Melanocyte of skin (primary cell): ENCODE measurements around the gene DNA2. TPM values are rescaled to one million over a fixed set of nuclear protein-coding genes. Genes with fewer than 3 reads are reported as not detected.

ENCODE experiments used
- small RNA-seq, 2 donors: library from RNA; depleted of rRNA; stranded (forward); fragments of <200 nt; gene quantifications; one replicate each; pipeline ENCODE3, GENCODE V24; 2012
- total RNA-seq, 2 donors: library from RNA; depleted of rRNA; stranded (reverse); fragments of >200 nt; gene quantifications; 2 replicates each; pipeline ENCODE4 v1.2.3, GENCODE V29; 2012

Gene DNA2, protein sequence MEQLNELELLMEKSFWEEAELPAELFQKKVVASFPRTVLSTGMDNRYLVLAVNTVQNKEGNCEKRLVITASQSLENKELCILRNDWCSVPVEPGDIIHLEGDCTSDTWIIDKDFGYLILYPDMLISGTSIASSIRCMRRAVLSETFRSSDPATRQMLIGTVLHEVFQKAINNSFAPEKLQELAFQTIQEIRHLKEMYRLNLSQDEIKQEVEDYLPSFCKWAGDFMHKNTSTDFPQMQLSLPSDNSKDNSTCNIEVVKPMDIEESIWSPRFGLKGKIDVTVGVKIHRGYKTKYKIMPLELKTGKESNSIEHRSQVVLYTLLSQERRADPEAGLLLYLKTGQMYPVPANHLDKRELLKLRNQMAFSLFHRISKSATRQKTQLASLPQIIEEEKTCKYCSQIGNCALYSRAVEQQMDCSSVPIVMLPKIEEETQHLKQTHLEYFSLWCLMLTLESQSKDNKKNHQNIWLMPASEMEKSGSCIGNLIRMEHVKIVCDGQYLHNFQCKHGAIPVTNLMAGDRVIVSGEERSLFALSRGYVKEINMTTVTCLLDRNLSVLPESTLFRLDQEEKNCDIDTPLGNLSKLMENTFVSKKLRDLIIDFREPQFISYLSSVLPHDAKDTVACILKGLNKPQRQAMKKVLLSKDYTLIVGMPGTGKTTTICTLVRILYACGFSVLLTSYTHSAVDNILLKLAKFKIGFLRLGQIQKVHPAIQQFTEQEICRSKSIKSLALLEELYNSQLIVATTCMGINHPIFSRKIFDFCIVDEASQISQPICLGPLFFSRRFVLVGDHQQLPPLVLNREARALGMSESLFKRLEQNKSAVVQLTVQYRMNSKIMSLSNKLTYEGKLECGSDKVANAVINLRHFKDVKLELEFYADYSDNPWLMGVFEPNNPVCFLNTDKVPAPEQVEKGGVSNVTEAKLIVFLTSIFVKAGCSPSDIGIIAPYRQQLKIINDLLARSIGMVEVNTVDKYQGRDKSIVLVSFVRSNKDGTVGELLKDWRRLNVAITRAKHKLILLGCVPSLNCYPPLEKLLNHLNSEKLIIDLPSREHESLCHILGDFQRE
- 10 to 100 TPM in 1 of 2 donors, 1 to 10 TPM in 1; 5.2 to 13.7 TPM for total RNA-seq

DNA sequence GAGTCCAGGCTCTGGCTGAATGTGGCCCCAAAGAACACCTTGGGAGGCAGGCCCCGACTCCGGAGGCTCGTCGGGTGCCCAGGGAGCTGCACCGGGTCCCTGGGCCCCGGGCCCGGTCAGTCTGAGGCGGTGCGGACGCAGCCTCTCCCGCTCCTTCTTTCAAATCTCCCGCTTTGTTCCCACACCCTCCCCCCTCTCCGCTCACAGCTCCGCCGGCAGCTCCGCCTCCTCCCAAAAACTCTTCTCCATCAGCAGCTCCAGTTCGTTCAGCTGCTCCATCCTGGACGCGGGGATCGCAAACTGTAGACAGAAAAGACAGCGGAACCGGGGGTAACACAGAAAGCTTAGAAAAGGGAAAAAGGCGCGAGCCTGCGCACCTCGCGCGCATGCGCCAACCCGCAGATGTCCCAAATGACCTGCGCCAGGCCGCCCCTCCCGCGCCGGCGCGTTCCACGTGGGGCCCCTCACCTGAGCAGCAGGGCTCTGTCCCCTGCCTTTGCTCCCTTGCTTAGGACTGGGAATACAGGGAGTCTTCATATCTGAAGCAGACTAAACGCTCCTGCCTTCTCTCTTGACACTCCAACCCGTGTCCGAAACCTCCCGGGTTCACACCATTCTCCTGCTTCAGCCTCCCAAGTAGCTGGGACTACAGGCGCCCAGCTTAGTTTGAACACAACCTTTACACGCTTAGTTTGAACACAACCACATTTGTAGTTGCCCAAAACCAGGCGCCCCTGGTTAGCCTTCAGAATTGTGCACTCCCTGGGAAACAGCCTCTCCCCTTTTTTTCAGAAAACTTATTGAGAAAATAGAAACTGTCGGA lies at the start of gene DNA2:
DNA2 (minus strand) TSS at position 388 of the 823 bp plus-strand sequence; CDS start at position 279, 109 bp downstream.

DNA sequence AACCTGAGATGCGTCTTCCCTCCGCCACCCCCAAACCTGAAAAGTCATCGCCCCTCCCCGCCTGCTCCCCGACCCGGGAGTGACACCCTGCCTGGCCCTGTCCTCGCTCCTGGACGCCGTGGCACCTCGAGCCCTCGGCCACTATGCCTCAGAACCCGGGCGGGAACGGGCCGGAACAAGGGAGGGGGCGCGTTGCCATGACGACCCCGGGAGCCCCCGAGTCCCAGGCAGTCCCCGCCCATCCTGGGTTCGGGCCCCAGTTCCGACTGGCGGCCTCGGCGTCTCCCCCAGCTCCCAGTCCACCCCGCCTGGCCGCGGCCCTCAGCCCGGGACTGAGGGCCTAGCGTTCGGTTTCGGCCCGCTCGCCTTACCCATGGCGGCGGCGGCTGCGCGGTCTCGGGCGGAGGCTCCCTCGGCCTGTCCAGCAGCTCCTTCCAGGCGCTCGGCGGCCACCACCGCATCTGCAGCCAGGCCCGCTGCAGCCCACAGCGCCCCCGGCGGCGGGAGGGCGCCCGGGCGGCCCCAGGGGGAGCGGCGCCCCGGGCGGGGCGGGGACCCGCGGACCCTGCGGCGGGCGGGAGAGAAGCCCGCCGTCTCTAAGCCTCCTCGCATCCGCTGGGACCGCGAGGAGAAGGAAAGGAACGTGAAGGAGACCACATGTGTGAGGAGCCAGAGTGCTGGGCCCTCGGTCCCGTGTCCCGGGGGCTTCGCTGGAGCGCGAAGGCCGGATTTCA lies 64.8 kb downstream of the DNA2 start, which contains the start of gene RUFY2:
RUFY2 (minus strand) TSS at position 463 of the 734 bp plus-strand sequence; CDS start at position 375, 88 bp downstream.

Small RNAs within 50 kb of the gene (small RNA-seq; reads per million reads assigned to genes)
- 0 reads per million in 2 donors for gene RF00019
- gene RNA5SP319, result 0 reads per million in 2 donors

Other genes starting within 250 kb of the DNA2 start
- not detected for gene ATOH7, start 239.9 kb downstream of the DNA2 start, total RNA-seq
- 10 to 100 TPM in 1 of 2 donors, 1 to 10 TPM in 1; 9.6 to 31.3 TPM for gene HNRNPH3, start 139.9 kb downstream of the DNA2 start, total RNA-seq
- gene PBLD, start 139.0 kb downstream of the DNA2 start, total RNA-seq, result 1 to 10 TPM; 2.7 to 5.2 TPM
- 10 to 100 TPM; 15.5 to 15.7 TPM for gene RUFY2, start 64.7 kb downstream of the DNA2 start, total RNA-seq
- gene SLC25A16, start 55.5 kb upstream of the DNA2 start, total RNA-seq, result 10 to 100 TPM; 30.3 to 38.0 TPM
- gene TET1, start 88.4 kb upstream of the DNA2 start, total RNA-seq, result 1 to 10 TPM; 4.8 to 5.7 TPM
- gene CCAR1, start 249.3 kb upstream of the DNA2 start, total RNA-seq, result 10 to 100 TPM; 42.0 to 43.0 TPM